ENCODE data around the gene ADGRF5. TPM values are rescaled to one million over a fixed set of nuclear protein-coding genes. Genes with fewer than 3 reads are reported as not detected.
"Not testable (repeated sequence)": the region's sequence is repeated elsewhere in the genome, so short reads cannot be mapped to it uniquely, and the experiment has no call there.

ADGRF5 gene
- total RNA-seq, 1 experiment from 2014 or later, result under 0.01 TPM

DNA sequence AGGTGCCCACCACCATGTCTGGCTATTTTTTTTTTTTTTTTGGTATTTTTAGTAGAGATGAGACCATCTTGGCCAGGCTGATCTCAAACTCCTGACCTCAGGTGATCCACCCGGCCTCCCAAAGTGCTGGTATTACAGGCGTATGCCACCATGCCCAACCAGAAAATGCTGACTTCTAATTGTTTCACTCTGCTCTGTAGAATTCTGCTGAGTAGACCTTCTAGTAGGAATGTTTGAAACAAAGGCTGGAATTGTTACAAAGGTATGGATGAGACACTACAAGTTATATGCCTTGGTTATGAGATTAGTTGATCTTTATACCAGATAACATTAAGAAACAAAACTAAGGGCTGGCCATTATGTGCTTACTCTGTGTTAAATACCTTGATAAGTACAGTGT lies 83.7 kb downstream of the ADGRF5 start:
- no peaks in the 10 kb centered on the region for H3K27me3 ChIP-seq (ENCODE audit: control insufficient read depth, insufficient read depth, low read length)
- DNase-seq, result no peak
- no peak overlapping the region for H3K4me3 ChIP-seq (ENCODE audit: insufficient read depth, low read depth, low read length)

DNA sequence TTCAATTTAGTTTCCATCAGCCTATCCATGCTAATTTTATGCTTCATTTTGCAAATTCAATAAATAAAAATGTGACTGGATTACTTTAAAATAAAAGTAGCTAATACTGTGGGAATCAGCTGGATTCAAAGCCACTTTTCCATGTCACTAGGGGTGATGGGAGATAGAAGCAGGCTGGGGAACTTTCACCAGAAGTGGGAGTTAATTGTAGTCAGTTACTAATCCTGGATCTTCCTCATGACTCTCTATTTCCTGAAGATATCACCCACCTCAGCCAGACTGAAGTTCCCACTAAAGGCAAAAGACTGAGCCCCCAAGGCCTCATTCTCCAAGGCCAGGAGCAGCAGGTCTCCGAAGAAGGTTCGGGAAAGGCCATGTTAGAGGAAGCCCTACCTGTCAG lies 86.7 kb downstream of the ADGRF5 start:
- DNase-seq; H3K36me3 ChIP-seq (replicated peaks; ENCODE audit: control insufficient read depth, insufficient read depth, low read length); H3K4me3 ChIP-seq (ENCODE audit: insufficient read depth, low read depth, low read length); H3K27me3 ChIP-seq (ENCODE audit: control insufficient read depth, insufficient read depth, low read length): not testable (repeated sequence)

More for the DNA sequence above, 83.7 kb downstream of the ADGRF5 start:
- no peaks in the 10 kb centered on the region for H3K36me3 ChIP-seq (replicated peaks; ENCODE audit: control insufficient read depth, insufficient read depth, low read length)

DNA sequence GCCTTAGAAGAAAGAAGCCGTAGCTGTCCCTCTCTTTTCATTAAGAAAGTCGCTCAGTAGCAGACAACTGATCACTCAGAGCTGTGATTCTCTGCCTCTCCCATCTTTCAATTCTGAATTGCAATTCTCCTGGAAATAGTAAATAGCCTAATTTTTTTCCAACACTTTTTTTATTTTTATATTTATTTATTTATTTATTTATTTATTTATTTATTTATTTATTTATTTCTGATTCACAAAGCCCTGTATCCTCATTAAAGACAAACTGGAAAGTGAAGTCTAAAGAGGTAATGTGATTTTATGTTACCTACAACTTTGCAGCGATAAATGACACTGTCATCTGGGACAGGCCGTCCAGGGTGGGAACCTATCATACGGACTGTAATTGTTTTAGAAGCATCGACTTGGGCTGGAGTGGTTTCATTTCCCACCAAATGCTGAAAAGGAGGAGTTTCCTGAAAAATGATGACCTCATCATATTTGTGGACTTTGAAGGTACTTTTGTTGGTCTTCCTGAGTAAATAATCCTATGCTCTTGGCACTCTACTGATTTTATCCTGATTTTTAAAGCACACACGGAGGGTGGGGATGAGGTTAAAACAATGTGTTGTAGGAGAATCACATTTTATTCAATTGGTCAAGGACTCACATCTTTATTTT lies 87.4 kb downstream of the ADGRF5 start:
- not testable (repeated sequence) for H3K36me3 ChIP-seq (replicated peaks; ENCODE audit: control insufficient read depth, insufficient read depth, low read length); H3K27me3 ChIP-seq (ENCODE audit: control insufficient read depth, insufficient read depth, low read length); DNase-seq; H3K4me3 ChIP-seq (ENCODE audit: insufficient read depth, low read depth, low read length)

DNA sequence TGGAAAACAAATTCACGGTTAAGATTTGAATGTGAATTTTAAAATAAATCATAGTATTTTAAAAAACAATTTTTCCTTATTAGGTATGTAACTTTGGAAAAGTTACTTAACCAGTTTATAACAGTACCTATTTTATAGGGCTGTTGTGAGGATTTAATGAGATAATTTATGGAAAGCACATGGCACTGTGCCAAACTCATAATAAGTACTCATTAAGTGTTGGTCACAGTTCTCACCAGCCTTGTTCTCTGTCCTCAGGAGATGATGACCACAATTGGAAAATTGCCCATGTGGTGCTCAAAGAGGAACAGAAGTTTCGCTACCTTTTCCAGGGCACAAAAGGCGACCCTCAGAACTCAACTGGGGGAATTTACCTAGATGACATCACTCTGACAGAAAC lies 88.9 kb downstream of the ADGRF5 start:
- DNase-seq, result no peak
- no peak overlapping the region for H3K4me3 ChIP-seq (ENCODE audit: insufficient read depth, low read depth, low read length)
- H3K36me3 ChIP-seq (replicated peaks; ENCODE audit: control insufficient read depth, insufficient read depth, low read length), result no peaks in the 10 kb centered on the region

DNA sequence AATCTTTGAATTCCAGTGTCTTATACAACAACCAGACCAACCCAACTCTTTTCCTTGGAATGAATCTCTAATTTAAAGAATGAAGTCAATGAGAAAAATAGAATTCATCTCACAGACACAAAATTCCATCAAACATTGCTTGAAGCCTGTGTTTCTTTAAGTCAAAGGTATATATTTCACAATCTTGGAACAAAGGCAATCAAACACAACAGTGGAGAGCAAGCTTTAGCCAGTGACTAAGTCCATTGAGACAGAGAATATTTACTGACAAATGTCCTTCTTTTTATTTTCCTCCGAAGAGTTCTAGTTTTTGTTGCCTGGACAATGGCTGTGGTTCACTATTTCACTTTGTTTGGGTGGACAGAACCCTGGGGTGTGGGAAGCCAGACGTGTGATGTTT lies 92.8 kb downstream of the ADGRF5 start:
- Histone ChIP-seq H3K36me3 (replicated peaks; ENCODE audit: control insufficient read depth, insufficient read depth, low read length) (no peaks in the 10 kb centered on the region), H3K4me3 (ENCODE audit: insufficient read depth, low read depth, low read length) (no peak overlapping the region), H3K27me3 (ENCODE audit: control insufficient read depth, insufficient read depth, low read length) (no peaks in the 10 kb centered on the region)
- DNase-seq, result no peak

More for the DNA sequence above, 88.9 kb downstream of the ADGRF5 start:
- H3K27me3 ChIP-seq (ENCODE audit: control insufficient read depth, insufficient read depth, low read length), result no peaks in the 10 kb centered on the region

DNA sequence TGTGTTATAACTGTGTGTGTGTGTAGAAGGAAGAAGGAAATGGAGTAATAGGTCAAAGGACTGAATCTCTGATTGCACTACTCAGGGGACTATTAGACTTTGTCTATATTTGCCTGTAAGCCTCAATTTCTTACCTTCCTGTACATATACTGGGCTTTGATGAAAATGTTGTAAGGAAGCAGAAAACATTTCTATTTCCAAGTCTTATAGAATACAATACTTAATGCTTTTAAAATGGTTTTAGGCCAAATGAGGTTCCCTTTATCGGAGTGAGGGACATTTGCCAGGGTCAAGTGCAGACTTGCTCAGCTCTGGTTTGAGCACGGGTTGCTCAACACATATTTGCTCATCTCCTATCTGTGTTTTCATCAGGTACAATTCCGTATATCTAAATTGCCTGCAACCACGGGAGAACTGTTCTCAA lies 100.3 kb downstream of the ADGRF5 start:
- no peak for DNase-seq
- Histone ChIP-seq H3K4me3 (ENCODE audit: insufficient read depth, low read depth, low read length) (no peak overlapping the region), H3K27me3 (ENCODE audit: control insufficient read depth, insufficient read depth, low read length) (no peaks in the 10 kb centered on the region), H3K36me3 (replicated peaks; ENCODE audit: control insufficient read depth, insufficient read depth, low read length) (no peaks in the 10 kb centered on the region)

DNA sequence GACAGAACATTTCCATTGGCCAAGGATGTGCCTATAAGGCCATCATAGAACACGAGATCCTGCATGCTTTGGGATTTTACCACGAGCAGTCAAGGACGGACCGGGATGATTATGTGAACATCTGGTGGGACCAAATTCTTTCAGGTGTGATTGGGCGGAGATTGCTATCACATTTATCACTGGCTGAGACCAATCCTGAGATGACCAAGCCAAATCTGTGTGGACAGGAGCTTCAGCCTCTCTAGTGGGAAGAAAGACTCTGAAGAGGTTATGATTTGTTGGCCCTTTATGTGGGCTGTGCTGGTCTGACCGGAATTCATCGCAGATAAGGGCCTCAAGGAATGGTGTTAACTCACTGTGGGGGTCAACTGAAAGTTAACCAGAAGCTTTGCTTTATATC lies 102.2 kb downstream of the ADGRF5 start:
- DNase-seq, result no peak
- H3K27me3 ChIP-seq (ENCODE audit: control insufficient read depth, insufficient read depth, low read length), result no peaks in the 10 kb centered on the region
- no peaks in the 10 kb centered on the region for H3K36me3 ChIP-seq (replicated peaks; ENCODE audit: control insufficient read depth, insufficient read depth, low read length)
- no peak overlapping the region for H3K4me3 ChIP-seq (ENCODE audit: insufficient read depth, low read depth, low read length)

DNA sequence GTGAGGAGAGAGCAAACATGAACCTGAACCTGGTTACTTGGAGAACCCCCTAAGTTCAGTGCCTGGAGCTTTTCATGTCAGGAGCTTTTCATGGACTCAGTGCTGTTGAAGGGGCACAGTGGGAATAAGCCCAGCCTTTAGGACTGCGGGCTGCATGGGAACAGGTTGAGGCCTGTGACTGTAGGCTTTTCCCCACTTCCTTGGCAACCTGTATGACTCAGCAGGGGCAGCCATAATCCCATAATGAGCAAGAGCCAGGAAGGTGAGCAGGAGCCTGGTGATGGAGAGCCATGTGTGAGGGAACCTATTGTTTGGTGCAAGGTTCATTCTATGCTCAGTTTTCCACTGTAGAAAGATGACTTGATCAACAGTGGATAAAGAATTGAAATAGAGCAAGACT lies 105.1 kb downstream of the ADGRF5 start:
- Histone ChIP-seq H3K36me3 (replicated peaks; ENCODE audit: control insufficient read depth, insufficient read depth, low read length) (no peaks in the 10 kb centered on the region), H3K27me3 (ENCODE audit: control insufficient read depth, insufficient read depth, low read length) (no peaks in the 10 kb centered on the region), H3K4me3 (ENCODE audit: insufficient read depth, low read depth, low read length) (no peak overlapping the region)
- DNase-seq, result no peak

DNA sequence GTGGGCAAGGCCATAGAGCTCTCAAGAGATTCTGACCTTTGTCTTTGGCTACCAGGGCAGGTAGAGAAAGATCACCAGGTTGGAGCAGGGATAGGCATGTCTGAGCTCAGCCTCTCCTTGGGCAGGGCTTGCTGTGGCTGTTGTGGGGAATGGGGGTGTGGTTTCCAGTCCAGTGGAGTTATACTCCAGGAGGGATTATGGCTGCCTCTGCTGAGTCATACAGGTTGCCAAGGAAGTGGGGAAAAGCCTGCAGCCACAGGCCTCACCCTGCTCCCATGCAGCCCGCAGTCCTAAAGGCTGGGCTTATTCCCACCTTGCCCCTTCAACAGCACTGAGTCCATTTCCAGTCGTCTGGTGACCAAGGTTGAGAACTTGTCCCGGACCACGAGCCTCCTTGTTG lies 106.6 kb downstream of the ADGRF5 start:
- no peak for DNase-seq

DNA sequence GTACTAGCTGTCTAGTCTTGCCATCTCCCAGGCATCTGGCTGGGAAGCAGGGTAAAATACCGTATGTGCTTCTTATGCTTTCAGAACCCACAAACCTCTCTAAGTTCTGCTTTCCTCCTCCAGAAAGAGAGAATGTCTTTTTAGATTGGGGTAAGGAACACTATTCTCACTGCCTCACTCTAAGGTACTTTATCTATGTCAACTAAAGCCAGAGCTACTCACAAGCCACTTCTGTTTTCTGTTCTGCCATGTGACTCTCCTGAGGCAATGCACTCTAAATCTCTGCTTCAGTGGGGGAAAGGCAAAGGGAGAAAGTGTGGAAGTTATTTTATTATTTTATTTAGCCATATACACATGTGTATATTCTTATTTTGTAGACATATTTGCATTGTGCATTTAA lies 112.9 kb downstream of the ADGRF5 start:
- no peaks in the 10 kb centered on the region for H3K36me3 ChIP-seq (replicated peaks; ENCODE audit: control insufficient read depth, insufficient read depth, low read length)
- DNase-seq, result no peak
- no peaks in the 10 kb centered on the region for H3K27me3 ChIP-seq (ENCODE audit: control insufficient read depth, insufficient read depth, low read length)
- H3K4me3 ChIP-seq (ENCODE audit: insufficient read depth, low read depth, low read length), result no peak overlapping the region

More for the DNA sequence above, 106.6 kb downstream of the ADGRF5 start:
- H3K4me3 ChIP-seq (ENCODE audit: insufficient read depth, low read depth, low read length), result no peak overlapping the region
- no peaks in the 10 kb centered on the region for H3K36me3 ChIP-seq (replicated peaks; ENCODE audit: control insufficient read depth, insufficient read depth, low read length)
- H3K27me3 ChIP-seq (ENCODE audit: control insufficient read depth, insufficient read depth, low read length), result no peaks in the 10 kb centered on the region

Other genes with a start within 250 kb of the ADGRF5 start
- not detected in 2 replicates for gene TDRD6, start 234.1 kb downstream of the ADGRF5 start, total RNA-seq (2014; rRNA removed; shearing (Covaris generic))
- gene PLA2G7, start 186.6 kb downstream of the ADGRF5 start, total RNA-seq (2014; rRNA removed; shearing (Covaris generic)), result 0.17 and 0.26 TPM in 2 replicates
- not detected in 2 replicates for gene ANKRD66, start 175.0 kb downstream of the ADGRF5 start, total RNA-seq (2014; rRNA removed; shearing (Covaris generic))
- not detected in 2 replicates for gene MEP1A, start 128.5 kb downstream of the ADGRF5 start, total RNA-seq (2014; rRNA removed; shearing (Covaris generic))
- gene ADGRF1, start 120.4 kb upstream of the ADGRF5 start, total RNA-seq (2014; rRNA removed; shearing (Covaris generic)), result not detected in 2 replicates

Measured in H7 (cell line).